GM19035 (cell line): ENCODE data around the gene SEZ6.

Experiments used
- ATAC-seq: cut with Tn5 transposase; IDR thresholded peaks from one replicate; pipeline ENCODE4 v1.9.1; 2021; ENCODE audit not compliant: unreplicated experiment

Gene SEZ6

DNA sequence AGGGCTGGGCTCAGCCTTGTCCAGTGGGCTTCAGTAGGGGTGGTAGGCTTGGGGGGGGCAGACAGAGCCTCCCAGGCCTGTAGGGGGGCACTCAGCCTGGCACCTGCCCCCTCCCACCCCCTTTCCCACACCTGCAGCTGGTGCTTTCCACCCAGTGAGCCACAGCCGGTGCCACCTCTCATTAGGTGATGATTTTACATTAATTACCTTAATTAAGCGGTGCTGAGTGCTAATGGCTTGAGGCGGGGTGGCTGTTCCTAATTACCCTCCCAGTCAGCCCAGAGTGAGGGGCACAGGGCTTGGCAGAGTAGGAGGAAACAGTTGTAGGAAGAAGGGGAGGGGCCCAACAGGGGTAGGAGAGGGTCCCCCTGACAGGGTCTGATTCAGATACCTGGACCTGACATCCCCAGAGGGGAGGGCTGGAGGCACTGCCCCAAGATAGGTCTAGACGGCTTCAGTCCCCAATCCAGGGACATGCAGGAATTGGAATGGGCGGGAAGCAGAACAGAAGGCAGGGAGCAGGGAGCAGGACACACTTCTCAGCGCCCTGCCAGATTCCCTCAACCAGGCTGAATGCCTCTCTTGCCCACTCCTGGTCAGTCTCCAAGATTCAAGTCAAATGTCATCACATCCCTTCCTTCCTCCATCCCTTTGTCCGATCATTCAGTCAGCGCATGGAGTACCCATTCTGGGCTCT lies 28.0 kb downstream of the SEZ6 start:
- no peak for ATAC-seq

DNA sequence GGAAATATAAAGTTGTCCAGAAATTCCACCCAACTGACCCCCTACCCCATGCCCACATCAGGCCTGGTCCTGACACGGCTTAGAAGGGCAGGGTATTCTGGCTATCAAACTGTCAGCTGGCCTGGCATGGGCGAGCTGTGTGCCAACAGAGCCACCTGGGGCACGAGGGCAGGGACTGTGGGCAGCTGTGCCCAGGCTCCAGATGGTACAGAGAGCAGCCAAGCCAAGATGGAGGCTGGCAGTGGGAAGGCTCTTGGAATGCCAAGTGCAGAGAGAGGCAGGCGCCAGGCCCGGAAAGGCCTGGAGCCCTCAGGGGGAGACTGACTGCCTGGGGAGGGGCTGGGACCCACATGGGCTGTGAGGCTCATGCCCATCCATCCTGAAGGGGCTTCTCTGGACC lies 30.2 kb downstream of the SEZ6 start:
- no peak for ATAC-seq

GRCh38 chr17:28975031-28975430 lies 30.8 kb downstream of the SEZ6 start:
- ATAC-seq, result no peak

DNA sequence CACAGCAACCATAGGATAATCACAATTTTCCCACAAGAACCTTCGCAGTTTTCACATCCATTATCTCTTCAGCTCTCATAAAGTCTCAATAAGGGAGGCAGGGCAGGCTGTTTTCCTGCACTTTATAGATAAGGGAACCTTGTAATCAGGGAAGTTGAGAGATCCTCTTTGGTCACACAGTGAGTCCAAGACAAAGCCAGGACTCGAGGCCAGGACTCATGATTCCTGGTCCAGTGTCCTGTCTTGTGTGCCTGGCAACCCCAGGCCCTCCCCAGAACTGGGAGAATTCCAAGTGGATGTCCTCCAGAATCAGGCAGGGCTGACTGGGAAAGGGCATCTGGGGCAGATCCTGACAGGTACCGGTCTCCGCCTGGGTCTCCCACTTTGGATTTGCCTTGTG lies 31.4 kb downstream of the SEZ6 start:
- ATAC-seq, result no peak

DNA sequence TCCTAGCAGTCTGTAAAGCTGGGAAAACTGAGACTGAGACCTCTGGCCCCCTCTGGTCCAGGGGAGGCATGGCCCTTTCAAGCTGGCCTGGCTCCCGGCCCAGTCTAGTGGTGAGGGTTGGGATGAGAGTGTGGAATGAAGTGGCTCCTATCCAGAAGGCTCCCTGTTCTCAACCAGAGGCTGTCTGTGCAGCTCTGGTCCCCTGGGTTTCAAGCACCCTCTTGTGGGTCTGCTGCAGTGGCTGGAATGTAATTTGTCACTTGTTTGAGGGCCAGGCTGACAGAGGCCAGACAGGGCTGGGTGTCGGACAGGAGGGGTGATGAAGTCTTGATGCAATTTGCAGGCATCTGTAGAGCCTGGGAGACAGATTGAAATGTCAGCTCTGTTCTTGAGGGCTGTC lies 32.4 kb downstream of the SEZ6 start:
- ATAC-seq, result no peak

- ATAC-seq, result no peak
Observed at GRCh38 chr17:28972437-28972836, 33.4 kb downstream of the SEZ6 start.

GRCh38 chr17:28970879-28971278 lies 35.0 kb downstream of the SEZ6 start:
- no peak for ATAC-seq

GRCh38 chr17:28969706-28970393 lies 36.0 kb downstream of the SEZ6 start:
- ATAC-seq, result no peak

- ATAC-seq, result no peak
Observed at GRCh38 chr17:28968914-28969295, 36.9 kb downstream of the SEZ6 start.

DNA sequence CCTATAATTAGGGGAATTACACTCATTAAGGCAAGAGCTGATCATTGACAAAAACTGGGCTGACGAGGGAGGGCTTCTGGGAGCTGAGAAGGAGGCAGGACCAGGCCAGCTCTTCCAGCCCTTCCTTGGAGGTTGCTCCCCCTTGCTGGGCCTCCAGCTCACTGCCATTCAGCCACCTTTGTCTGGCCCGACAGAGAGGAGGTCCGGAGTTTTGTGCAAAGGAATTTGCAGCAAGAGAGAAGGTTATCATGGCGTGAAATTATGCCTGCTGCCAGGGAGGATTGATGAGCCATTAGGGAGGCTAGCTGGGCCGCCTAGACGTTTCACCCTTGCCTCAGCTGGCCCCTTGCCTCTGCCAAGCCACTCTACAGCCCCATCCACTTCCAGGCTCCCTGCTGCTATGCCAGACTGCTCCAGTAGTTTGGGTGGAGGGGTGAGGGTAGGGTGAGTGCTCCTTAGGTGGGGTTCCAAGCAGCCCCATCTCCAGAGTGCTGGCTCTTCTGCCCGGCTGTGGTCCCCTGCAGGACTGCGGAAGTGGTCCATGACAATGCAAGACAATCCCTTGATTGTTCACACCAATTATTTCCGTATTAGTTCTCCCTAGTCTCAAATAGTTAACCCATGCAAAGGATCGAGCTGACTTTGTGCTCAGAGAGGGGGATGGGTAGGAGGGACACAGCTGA lies 37.5 kb downstream of the SEZ6 start:
- ATAC-seq, result no peak

- no peak for ATAC-seq
Observed at GRCh38 chr17:28967221-28968135, 38.4 kb downstream of the SEZ6 start.

DNA sequence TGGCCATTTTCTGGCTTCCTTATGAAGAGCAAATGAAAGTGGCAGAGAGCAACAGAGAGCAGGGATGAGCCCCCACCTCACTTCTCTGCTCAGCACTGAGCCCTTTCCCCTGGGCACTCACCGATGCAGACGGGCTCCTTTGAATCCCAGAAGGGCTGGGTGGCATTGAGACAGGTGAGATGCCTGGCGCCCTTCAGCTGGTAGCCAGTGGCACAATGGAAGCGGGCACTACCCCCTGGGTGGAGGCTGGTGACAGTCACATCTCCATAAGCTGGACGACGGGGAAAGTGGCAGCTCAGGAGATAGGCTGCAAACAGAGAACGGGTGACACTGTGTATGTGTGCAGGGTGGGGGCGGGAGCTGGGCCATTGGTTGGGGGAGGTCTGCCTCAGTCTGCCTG lies 42.0 kb downstream of the SEZ6 start:
- ATAC-seq, result no peak

DNA sequence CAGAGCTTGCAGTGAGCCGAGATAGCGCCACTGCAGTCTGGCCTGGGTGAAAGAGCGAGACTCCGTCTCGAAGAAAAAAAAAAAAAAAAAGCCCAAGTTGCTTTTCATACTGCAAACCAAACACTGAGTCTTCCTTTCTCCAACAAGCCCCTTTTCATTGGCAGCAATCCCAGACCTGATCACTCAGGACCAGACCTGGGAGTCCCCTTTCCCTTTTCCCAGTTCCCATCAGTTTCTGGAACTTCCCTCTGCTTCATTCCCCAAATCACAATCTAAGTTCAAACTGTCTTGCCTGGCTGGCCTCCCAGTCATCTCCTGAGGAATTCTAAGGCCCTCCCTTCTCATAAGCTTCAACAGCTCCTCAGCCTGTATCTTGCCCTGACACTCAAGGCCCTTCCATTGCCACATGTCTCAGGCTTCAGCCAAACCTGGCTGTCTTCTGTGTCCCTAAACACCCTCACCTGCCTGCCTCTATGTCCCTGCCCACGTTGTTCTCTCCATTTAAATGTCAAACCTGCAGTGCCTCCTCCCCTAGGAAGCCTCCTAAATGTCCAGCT lies 42.7 kb downstream of the SEZ6 start:
- no peak for ATAC-seq

- no peak for ATAC-seq
Observed at GRCh38 chr17:28961391-28961790, 44.4 kb downstream of the SEZ6 start.

GRCh38 chr17:28960256-28961061 lies 45.4 kb downstream of the SEZ6 start:
- no peak for ATAC-seq

- no peak for ATAC-seq
Observed at GRCh38 chr17:28959471-28959871, 46.4 kb downstream of the SEZ6 start.

- ATAC-seq, result no peak
Observed at GRCh38 chr17:28958820-28959455, 46.9 kb downstream of the SEZ6 start.

DNA sequence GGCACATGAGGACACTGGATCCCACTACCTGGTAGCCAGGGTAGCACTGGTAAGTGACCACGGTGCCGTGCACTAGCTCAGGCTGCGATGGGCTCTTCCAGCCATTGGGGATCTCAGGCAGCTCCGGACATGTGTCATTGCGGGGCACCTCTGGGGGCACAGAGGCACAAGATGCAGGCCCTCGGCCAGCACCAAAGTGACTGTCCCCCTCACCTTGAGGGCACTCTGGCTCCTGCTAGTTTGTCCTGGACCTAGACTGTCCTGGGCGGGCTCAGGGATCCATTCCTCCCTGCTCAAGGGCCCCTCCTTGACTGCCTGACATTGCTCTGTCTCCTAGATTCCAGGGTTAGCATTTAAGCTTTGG lies 47.9 kb downstream of the SEZ6 start:
- no peak for ATAC-seq

DNA sequence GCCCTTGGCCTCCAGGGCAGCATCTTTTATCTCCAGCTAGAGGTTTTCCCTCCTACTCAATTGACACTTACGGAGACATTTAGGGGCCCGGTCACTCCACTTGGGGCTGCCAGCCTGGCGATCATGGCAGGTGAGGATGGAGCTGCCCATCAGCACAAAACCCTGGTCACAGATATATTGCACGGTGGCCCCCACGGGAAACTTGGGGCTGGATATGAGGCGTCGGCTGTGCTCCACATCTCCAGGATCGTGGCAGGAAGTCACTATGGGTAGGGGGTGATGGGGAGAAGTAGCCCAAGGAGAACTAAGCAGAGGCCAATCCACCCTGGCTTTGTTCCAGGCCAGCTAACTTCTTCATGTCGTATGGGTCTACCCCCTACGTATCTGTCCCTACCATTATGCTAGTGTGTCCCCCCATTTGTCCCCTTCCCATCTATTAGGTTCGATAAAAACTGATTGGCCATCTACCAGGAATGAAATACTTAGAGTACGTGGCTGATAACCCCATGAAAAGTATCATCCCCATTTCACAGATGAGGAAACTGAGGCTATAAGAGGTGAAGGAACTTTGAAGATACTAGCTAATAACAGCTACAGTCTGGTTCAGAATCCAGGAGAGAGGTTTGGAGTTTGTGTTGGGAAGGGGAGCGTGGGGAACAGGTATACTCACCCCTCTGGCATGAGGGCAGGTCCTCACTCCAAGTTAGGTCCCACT lies 48.4 kb downstream of the SEZ6 start:
- no peak for ATAC-seq
